IMR-90 (cell line): ENCODE measurements around the gene MAP7D1. TPM values are rescaled to one million over a fixed set of nuclear protein-coding genes. Genes with fewer than 3 reads are reported as not detected.

Experiments
- ATAC-seq: fragments of 200-7000 bp; cut with Tn5 transposase; 2 replicates; pipeline ENCODE4 v1.9.1; 2020; ENCODE audit warnings: low read depth, mild to moderate bottlenecking, moderate library complexity
- BruUV-seq: library from RNA; stranded (reverse); fragments of 400-500 nt; replicated peaks from 2 replicates; lab custom pipeline; 2021; lab: Mats Ljungman, UMichigan
- CTCF ChIA-PET: fragments of 300-600 bp; formaldehyde crosslinking; extraction: SDS; loops from one replicate; lab custom pipeline; 2021; ENCODE audit warnings: antibody characterized with exemption; lab: Yijun Ruan, JAX
- POLR2A ChIA-PET: fragments of 300-600 bp; sonication (Branson Sonifier 250); formaldehyde crosslinking; loops from one replicate; lab custom pipeline; 2022; ENCODE audit warnings: antibody characterized with exemption; ENCODE audit not compliant: unreplicated experiment; lab: Charles Lee
- DNase-seq: peaks from one replicate; pipeline ENCODE4 v3.0.0; 2013
- H2AFZ ChIP-seq: replicated peaks from 2 replicates; pipeline ENCODE3; 2013; ENCODE audit warnings: low read length, mild to moderate bottlenecking; ENCODE audit not compliant: poor library complexity
- H2AK5ac ChIP-seq: 2 replicates; pipeline ENCODE4 v1.6.1; 2013; ENCODE audit warnings: low read depth, low read length, inconsistent platforms
- H2AK9ac ChIP-seq: replicated peaks from 2 replicates; pipeline ENCODE3; 2013; ENCODE audit warnings: mild to moderate bottlenecking, low read depth, low read length, moderate library complexity; ENCODE audit not compliant: poor library complexity
- H2BK120ac ChIP-seq: 2 replicates; pipeline ENCODE4 v1.6.1; 2013; ENCODE audit warnings: low read depth, low read length, inconsistent platforms
- H2BK15ac ChIP-seq: 3 replicates; pipeline ENCODE4 v1.6.1; 2013; ENCODE audit warnings: low read depth, low read length, inconsistent platforms
- H2BK20ac ChIP-seq: 2 replicates; pipeline ENCODE4 v1.6.1; 2013; ENCODE audit warnings: low read depth, mild to moderate bottlenecking, inconsistent platforms, low read length, moderate library complexity
- H2BK5ac ChIP-seq: 2 replicates; pipeline ENCODE4 v1.6.1; 2013; ENCODE audit warnings: mild to moderate bottlenecking, low read depth, low read length, inconsistent platforms; ENCODE audit not compliant: poor library complexity, severe bottlenecking
- H3K14ac ChIP-seq: replicated peaks from 2 replicates; pipeline ENCODE4 v1.6.1; 2013; ENCODE audit warnings: low read depth, low read length, inconsistent platforms
- H3K18ac ChIP-seq: 2 replicates; pipeline ENCODE4 v1.6.1; 2013; ENCODE audit warnings: low read depth, low read length, control low read depth
- H3K23ac ChIP-seq: 2 replicates; pipeline ENCODE4 v1.6.1; 2013; ENCODE audit warnings: low read depth, low read length, inconsistent platforms
- H3K27ac ChIP-seq: 2 replicates; pipeline ENCODE4 v1.5.1; 2013; ENCODE audit warnings: mild to moderate bottlenecking, control low read depth, low read length; ENCODE audit not compliant: insufficient read depth
- H3K27me3 ChIP-seq: 2 replicates; pipeline ENCODE4 v1.6.1; 2013; ENCODE audit warnings: low read length; ENCODE audit not compliant: control insufficient read depth, insufficient read depth
- H3K36me3 ChIP-seq: 2 replicates; pipeline ENCODE4 v1.6.1; 2013; ENCODE audit warnings: low read length, mixed read lengths; ENCODE audit not compliant: control insufficient read depth, insufficient read depth
- H3K4ac ChIP-seq: 2 replicates; pipeline ENCODE4 v1.6.1; 2013; ENCODE audit warnings: low read depth, low read length, inconsistent platforms
- H3K4me1 ChIP-seq: 2 replicates; pipeline ENCODE4 v1.6.1; 2013; ENCODE audit warnings: low read length, mixed read lengths; ENCODE audit not compliant: control insufficient read depth, insufficient read depth
- H3K4me2 ChIP-seq: 2 replicates; pipeline ENCODE4 v1.6.1; 2013; ENCODE audit warnings: low read depth, mild to moderate bottlenecking, control low read depth, low read length, moderate library complexity
- H3K4me3 ChIP-seq: 2 replicates; pipeline ENCODE4 v1.5.1; 2013; ENCODE audit warnings: low read depth, mild to moderate bottlenecking, control low read depth, low read length, moderate library complexity; ENCODE audit not compliant: insufficient read depth
- H3K56ac ChIP-seq: 2 replicates; pipeline ENCODE4 v1.6.1; 2013; ENCODE audit warnings: low read length, inconsistent platforms; ENCODE audit not compliant: insufficient read depth; ENCODE audit errors: extremely low read depth
- H3K79me1 ChIP-seq, 2 experiments: 2 replicates each; pipeline ENCODE4 v1.6.1; 2013; ENCODE audit warnings: low read length in 2 of 2, inconsistent platforms in 1 of 2, low read depth in 1 of 2
- H3K9ac ChIP-seq: 2 replicates; pipeline ENCODE4 v1.6.1; 2013; ENCODE audit warnings: low read depth, low read length, control low read depth
- H3K9me1 ChIP-seq: 2 replicates; pipeline ENCODE4 v1.6.1; 2013; ENCODE audit warnings: low read length, inconsistent platforms; ENCODE audit not compliant: insufficient read depth
- H3K9me3 ChIP-seq: 2 replicates; pipeline ENCODE4 v1.6.1; 2013; ENCODE audit warnings: low read length; ENCODE audit not compliant: control insufficient read depth, insufficient read depth
- H4K20me1 ChIP-seq: 2 replicates; pipeline ENCODE4 v1.6.1; 2013; ENCODE audit warnings: low read length, inconsistent platforms; ENCODE audit not compliant: insufficient read depth
- H4K5ac ChIP-seq: 2 replicates; pipeline ENCODE4 v1.6.1; 2013; ENCODE audit warnings: mild to moderate bottlenecking, low read depth, low read length, control low read depth
- H4K8ac ChIP-seq, 2 experiments: 2 replicates each; pipeline ENCODE4 v1.6.1; 2013; ENCODE audit warnings: low read depth in 2 of 2, low read length in 2 of 2, control low read depth in 1 of 2, inconsistent platforms in 1 of 2
- H4K91ac ChIP-seq: 2 replicates; pipeline ENCODE4 v1.6.1; 2013; ENCODE audit warnings: low read depth, low read length, inconsistent platforms; ENCODE audit not compliant: insufficient read depth
- ELK1 ChIP-seq: fragments of 150-350 bp; IDR thresholded peaks from 2 replicates; pipeline ENCODE4 v1.6.1; 2016; ENCODE audit warnings: low read depth, mild to moderate bottlenecking, low read length, moderate library complexity, borderline replicate concordance
- MAZ ChIP-seq: IDR thresholded peaks from 2 replicates; pipeline ENCODE4 v1.6.1; 2012; ENCODE audit warnings: low read depth, mild to moderate bottlenecking, low read length, improper control_type of control experiment, moderate library complexity, borderline replicate concordance
- MXI1 ChIP-seq: IDR thresholded peaks from 2 replicates; pipeline ENCODE4 v1.6.1; 2012; ENCODE audit warnings: low read depth, mild to moderate bottlenecking, low read length, moderate library complexity, borderline replicate concordance
- NFE2L2 ChIP-seq: fragments of 150-350 bp; IDR thresholded peaks from 2 replicates; pipeline ENCODE4 v1.6.1; 2016; ENCODE audit warnings: low read depth, mild to moderate bottlenecking, low read length
- USF2 ChIP-seq: fragments of 150-350 bp; IDR thresholded peaks from 2 replicates; pipeline ENCODE4 v1.6.1; 2017; ENCODE audit warnings: mild to moderate bottlenecking, antibody characterized with exemption, low read length, low read depth
- WGBS, 2 experiments: methylation state at CpG; one replicate each; pipeline versions ENCODE4 v1.1.5 to v1.1.7; 2013; ENCODE audit warnings: missing lambda C conversion rate in 2 of 2; ENCODE audit not compliant: insufficient read length in 1 of 2; ENCODE audit errors: extremely low coverage in 2 of 2; 5-methylcytosine and 5-hydroxymethylcytosine counted together
- dilution Hi-C: fragments of 300-500 bp; cut with HindIII; formaldehyde crosslinking; loops from one replicate; pipeline ENCODE4 v1.14.3; 2018; ENCODE audit warnings: low sequenced_read_pairs; ENCODE audit not compliant: unreplicated experiment
- in situ Hi-C: fragments of 300-500 bp; cut with MboI; formaldehyde crosslinking; loops from 3 replicates; pipeline ENCODE4 v1.14.3; 2019; ENCODE audit warnings: low sequenced_read_pairs, inconsistent platforms, mixed read lengths
- intact Hi-C: fragments of 100-400 bp; cut with micrococcal nuclease; formaldehyde crosslinking; loops from 2 replicates; pipeline ENCODE4 v1.10.0; 2022
- polyA plus RNA-seq, 3 experiments: library from polyadenylated mRNA; depleted of rRNA; stranded (reverse); fragments of >200 nt; gene quantifications; 2 replicates each; pipeline ENCODE4 v1.2.3, GENCODE V29; 2012; ENCODE audit warnings: low replicate concordance in 1 of 3
- total RNA-seq: library from RNA; depleted of rRNA; stranded (reverse); fragments of >200 nt; gene quantifications from 2 replicates; pipeline ENCODE4 v1.2.3, GENCODE V29; 2012

The MAP7D1 gene
- total and polyA plus RNA-seq, 2 of the 4 experiments (the other 2 are of a cell fraction): 32.3 to 81.9 TPM

GRCh38 chr1:36148821-36149236 is 7.1 kb upstream of the MAP7D1 start:
- ChIA-PET CTCF (interaction anchor here (0.6 to 2.6 kb wide), 18 partner anchors 10 to 231 kb away, joined by 3 to 31 read pairs (median 5); partner anchors contain the start of gene THRAP3), POLR2A (interaction anchor here (1.2 to 1.6 kb wide), 4 partner anchors 12 to 238 kb away, joined by 3 to 8 read pairs (median 4); no protein-coding TSS in a partner anchor)
- 14% methylated on average over 4 of the region's 16 CpGs; no CpG with 5 or more reads in 1 of the 2 experiments for WGBS, 2 experiments
- peak overlapping the region; percentile 56 for H2AK5ac ChIP-seq
- H4K5ac ChIP-seq: peak overlapping the region; percentile 21
- peak overlapping the region; percentile 63 for H4K91ac ChIP-seq
- in situ Hi-C loops (no loop called here), dilution Hi-C loops (no loop called here), intact Hi-C loops (loop anchor here (1.0 to 2.0 kb wide), 5 partner anchors 39 to 271 kb away; partner anchors contain the start of gene THRAP3)
- H2AFZ ChIP-seq: peak overlapping the region; percentile 96
- peaks cover 15 to 51% of the 10 kb centered on the region in 2 experiments; a peak in 3 of 4 replicates for H3K79me1 ChIP-seq
- H3K9ac ChIP-seq: peak overlapping the region; percentile 74
- H3K27me3 ChIP-seq: no peaks in the 10 kb centered on the region
- peak overlapping the region; percentile 96 for H3K4me2 ChIP-seq
- no peak overlapping the region for H2BK120ac ChIP-seq
- peaks cover 12% of the 10 kb centered on the region for H3K9me1 ChIP-seq
- peaks cover 2% of the 10 kb centered on the region; the same call in 1 of the 2 replicates for H3K36me3 ChIP-seq
- peak overlapping the region; percentile 63; the same call in 1 of the 2 replicates for H3K56ac ChIP-seq
- H2BK15ac ChIP-seq: no peak overlapping the region
- peaks cover 17% of the 10 kb centered on the region for H3K4me1 ChIP-seq
- no peak for ATAC-seq
- peak overlapping the region; percentile 91 for H2AK9ac ChIP-seq
- no peak overlapping the region for H2BK20ac ChIP-seq
- H3K18ac ChIP-seq: no peak overlapping the region
- peak overlapping the region; percentile 70 for H3K14ac ChIP-seq
- TSS peak; percentile 63 for BruUV-seq
- TF ChIP-seq MXI1: no peak
- TF ChIP-seq MAZ: no peak
- TF ChIP-seq ELK1: no peak
- no peak for TF ChIP-seq NFE2L2
- no peak for TF ChIP-seq USF2
- H2BK5ac ChIP-seq: peak overlapping the region; percentile 80
- peak overlapping the region; percentile 81 for H3K27ac ChIP-seq
- H3K9me3 ChIP-seq: no peaks in the 10 kb centered on the region
- DNase-seq: no peak
- peak overlapping the region; percentile 71 for H3K4ac ChIP-seq
- peak overlapping the region; percentile 2 for H3K23ac ChIP-seq
- H4K8ac ChIP-seq: peak overlapping the region; percentile 53 to 65; a peak in 2 of 4 replicates
- H4K20me1 ChIP-seq: peaks cover 8% of the 10 kb centered on the region; the same call in 1 of the 2 replicates
- H3K4me3 ChIP-seq: peak overlapping the region; percentile 67
